Stimulated activated CD4-positive, alpha-beta T cell treated with anti-CD3 and anti-CD28 coated beads, Interleukin-15, amount 100 ng/mL, for 48 hours (primary cell): ENCODE results near the gene UNKL.
"Not testable (repeated sequence)": the region's sequence is repeated elsewhere in the genome, so short reads cannot be mapped to it uniquely, and the experiment has no call there.

Source experiments
- DNase-seq, 2 donors: peaks; one replicate each; pipeline ENCODE4 v3.0.0-alpha.2; 2020; ENCODE audit warnings: low read depth in 2 of 2

UNKL gene

DNA sequence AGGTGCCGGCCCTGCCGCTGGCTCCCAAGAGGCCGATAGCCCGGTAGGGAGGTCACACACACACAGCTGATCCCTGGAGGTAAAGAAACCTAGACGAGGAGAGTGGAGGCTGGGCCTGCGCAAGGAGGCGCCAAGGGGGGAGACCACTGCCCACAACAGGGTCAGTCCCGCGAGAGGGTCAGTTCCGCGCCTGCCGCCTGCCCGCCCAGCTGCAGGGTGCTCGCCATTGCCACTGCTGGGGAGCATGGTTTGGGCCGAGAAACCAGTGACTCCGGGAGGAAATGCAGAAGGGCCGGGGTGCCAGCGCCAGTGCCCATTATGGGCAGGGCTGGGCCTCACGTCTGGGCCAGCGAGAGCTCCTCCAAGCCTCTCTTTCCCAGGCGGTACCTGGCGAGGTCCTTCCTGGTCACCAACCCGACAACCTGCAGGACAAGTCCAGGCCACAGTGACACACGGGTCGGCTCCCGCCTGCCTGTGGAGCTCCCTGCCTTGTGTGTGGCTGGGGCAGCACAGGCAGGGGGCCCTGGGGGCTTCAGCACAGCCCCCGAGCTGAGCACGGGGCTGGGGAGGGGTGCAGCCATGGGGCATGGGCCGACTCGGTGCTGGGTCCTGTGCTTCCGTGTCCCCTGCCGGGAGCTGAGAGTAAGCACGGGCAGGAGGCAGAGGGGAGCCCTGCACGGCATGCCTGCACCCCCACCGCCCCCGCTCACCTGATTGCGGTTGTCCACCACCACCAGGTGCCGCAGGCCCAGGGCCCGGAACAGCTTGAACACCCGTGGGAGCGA is 32.0 kb upstream of the UNKL start:
- no peak for DNase-seq

DNA sequence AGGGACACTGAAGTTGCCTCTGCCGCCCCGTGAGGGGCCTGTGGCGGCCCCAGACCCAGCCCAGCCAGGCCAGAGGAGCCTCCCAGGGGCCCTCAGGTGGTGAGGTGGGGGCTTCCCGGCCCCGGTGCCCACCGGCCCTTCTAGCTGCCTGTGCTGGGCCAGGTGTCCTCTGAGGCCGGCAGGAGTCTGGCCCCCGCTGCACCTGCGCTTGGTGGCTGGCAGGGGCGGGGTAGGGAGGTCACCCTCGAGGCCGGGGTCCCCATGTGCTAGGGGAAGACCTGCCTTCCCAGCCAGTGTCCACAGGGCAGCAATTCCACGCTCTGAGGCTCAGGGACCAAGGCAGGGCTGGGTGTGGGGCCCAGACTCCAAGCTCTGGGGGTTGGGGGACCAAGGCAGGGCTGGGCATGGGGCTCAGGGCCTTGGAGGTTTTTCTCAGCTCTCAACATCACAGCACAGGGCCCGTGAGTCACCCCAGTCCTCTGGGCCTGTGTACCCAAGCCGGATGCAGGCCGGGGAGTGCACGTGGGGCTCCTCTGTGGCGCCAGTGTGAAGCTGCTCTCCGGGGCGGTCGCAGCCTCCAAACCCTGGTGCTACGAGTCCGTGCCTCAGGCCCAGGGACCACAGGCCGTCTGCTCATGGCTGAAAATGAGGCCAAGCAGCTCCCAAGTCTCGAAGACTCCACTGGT is 31.2 kb upstream of the UNKL start:
- DNase-seq = no peak

GRCh38 chr16:1444730-1445517 is 30.4 kb upstream of the UNKL start:
- no peak for DNase-seq

GRCh38 chr16:1443980-1444729 is 29.7 kb upstream of the UNKL start, which contains the start of gene CCDC154:
CCDC154 (minus strand) TSS chr16:1444556; CDS start chr16:1444322, 234 bp downstream.
- DNase-seq = no peak

- no peak for DNase-seq
Measured at GRCh38 chr16:1443403-1443973, 29.0 kb upstream of the UNKL start.

DNA sequence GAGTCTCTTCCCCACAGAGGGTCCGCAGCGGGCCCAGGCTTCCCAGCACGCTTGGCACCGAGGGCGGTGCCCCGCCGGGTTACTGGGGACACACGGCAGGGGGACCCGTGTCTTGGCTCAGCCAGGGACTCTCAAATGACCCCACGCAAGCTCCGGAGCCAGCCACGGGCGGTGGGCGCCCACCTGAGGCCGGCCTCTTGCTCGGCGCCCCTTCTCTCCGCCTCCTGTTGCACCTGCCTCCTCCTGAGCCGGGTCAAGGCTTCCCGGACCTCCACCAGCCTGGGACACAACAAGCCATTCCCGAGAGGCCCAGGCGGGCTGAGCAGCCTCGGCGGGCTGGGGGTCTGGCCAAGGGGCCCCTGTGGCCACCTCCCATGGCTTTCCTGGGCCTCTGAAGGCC is 28.2 kb upstream of the UNKL start:
- no peak for DNase-seq

DNA sequence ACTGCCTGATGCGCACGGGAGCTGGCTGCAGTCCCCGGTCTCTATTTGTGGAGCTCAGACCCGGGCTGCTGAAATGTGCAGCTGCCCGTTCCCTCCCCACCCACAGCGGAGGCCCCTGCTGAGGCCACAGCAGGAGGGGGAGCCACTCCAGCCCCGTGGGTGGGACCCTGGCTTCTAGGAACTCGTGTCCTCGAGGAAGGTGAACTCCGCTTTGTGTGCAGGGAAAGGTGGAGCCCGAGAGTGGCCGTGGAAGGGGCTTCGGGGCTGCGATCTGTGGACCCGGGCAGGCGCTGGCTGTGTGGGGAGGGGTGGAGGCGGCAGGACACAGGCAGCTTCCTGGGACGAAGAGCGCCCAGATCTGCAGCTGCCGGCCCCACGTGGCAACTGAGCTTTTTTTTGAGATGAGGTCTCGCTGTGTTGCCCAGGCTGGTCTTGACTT is 26.9 kb upstream of the UNKL start:
- DNase-seq = no peak

DNA sequence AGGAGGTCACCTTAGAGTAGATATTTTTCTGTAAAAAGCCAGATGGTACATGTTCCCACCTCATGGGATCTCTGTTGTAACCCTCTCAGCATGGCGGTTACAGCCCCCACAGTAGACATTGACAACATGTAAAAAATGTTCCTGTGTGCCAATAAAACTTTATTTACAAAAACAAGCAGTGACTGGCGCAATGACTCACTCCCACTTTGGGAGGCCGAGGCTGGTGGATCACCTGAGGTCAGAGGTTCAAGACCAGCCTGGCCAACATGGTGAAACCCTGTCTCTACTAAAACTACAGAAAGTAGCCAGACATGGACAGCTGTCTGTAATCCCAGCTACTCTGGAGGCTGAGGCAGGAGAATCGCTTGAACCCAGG is 25.2 kb upstream of the UNKL start:
- DNase-seq = not testable (repeated sequence)

GRCh38 chr16:1439058-1439698 is 24.7 kb upstream of the UNKL start:
- DNase-seq = no peak

GRCh38 chr16:1438229-1439057 is 23.9 kb upstream of the UNKL start:
- DNase-seq = no peak

DNA sequence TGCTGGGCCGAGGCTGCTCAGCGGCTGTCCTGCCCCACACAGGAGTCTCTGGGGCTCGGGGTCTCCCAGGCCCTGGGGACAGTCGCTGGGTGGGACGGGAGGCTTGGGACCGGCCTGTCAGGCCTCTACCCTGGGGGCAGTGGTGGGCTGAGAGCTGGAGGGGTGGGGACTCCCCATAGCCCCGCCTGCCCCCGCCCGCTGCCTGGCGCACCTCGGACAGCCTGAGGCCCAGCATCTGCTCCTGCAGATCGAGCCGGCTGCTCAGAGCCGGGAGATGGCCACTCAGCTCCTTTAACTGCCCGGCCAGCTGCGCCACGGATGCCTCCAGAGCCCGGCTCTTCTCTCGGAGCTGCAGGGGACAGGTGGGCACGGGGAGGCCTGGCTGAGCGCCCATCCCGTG is 23.1 kb upstream of the UNKL start:
- DNase-seq = no peak

GRCh38 chr16:1436731-1437355 is 22.3 kb upstream of the UNKL start:
- DNase-seq = no peak

GRCh38 chr16:1435921-1436697 is 21.6 kb upstream of the UNKL start:
- no peak for DNase-seq

GRCh38 chr16:1434644-1435592 is 20.4 kb upstream of the UNKL start:
- no peak for DNase-seq

DNA sequence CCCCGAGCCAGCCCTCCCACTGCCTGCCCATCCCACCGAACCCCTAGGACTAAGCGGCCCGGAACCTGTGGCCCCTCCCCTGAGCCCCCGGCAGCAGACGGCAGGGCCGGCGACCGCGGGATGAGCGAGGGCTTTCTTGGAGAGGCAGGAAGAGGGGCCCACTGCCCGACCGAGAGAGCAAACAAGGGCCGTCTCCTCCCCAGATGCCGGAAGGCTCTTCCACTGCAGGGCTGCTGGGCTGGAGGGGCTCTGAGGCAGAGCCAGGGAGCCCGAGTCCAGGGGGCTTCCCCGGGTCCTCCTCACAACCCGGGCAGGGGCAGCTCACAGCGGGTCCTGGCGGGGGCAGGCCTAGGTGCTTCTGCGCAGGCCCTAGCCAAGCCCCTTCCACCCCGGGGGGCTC is 19.3 kb upstream of the UNKL start:
- no peak for DNase-seq

DNA sequence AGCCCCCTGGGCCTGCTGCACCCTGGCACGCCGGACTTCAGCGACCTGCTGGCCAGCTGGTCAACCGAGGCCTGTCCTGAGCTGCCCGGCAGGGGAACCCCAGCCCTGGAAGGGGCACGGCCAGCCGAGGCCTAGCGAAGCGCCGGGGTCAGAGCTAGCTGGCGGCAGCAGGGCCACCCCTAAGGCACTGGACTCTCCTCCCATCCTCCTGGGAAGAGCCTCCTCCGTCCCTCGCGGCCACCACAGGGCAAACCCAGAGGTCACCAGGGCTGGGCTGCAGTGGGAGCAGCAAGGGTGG is 18.7 kb upstream of the UNKL start:
- no peak for DNase-seq

- no peak for DNase-seq
Measured at GRCh38 chr16:1432388-1433262, 18.1 kb upstream of the UNKL start.
